HEK293 (cell line): ENCODE data around the gene EXD3.

Experiments
- EGR2 ChIP-seq: fragments of 450-650 bp; formaldehyde crosslinking; IDR thresholded peaks from 2 replicates; pipeline ENCODE4 v1.5.1; 2016; ENCODE audit warnings: low read depth, missing biosample characterization, missing genetic modification characterization
- FEZF1 ChIP-seq: fragments of 450-650 bp; formaldehyde crosslinking; IDR thresholded peaks from 2 replicates; pipeline ENCODE4 v1.5.1; 2016; ENCODE audit warnings: missing biosample characterization, missing genetic modification characterization
- GLIS1 ChIP-seq: fragments of 450-650 bp; formaldehyde crosslinking; IDR thresholded peaks from 2 replicates; pipeline ENCODE4 v1.5.1; 2016; ENCODE audit warnings: missing biosample characterization, missing genetic modification characterization
- KLF16 ChIP-seq: fragments of 450-650 bp; formaldehyde crosslinking; IDR thresholded peaks from 2 replicates; pipeline ENCODE4 v1.5.1; 2017; ENCODE audit warnings: missing biosample characterization, missing genetic modification characterization
- MEIS1 ChIP-seq: sonication (generic); formaldehyde crosslinking; IDR thresholded peaks from 2 replicates; pipeline ENCODE4 v1.8.1; 2022; ENCODE audit warnings: missing genetic modification reagents, mild to moderate bottlenecking, borderline replicate concordance
- ZBTB1 ChIP-seq: fragments of 450-650 bp; formaldehyde crosslinking; IDR thresholded peaks from 2 replicates; pipeline ENCODE4 v1.5.1; 2016; ENCODE audit warnings: missing biosample characterization, missing genetic modification characterization
- ZBTB21 ChIP-seq: fragments of 450-650 bp; formaldehyde crosslinking; IDR thresholded peaks from 2 replicates; pipeline ENCODE4 v1.5.1; 2017; ENCODE audit warnings: missing biosample characterization, missing genetic modification characterization
- ZFP3 ChIP-seq: fragments of 450-650 bp; formaldehyde crosslinking; IDR thresholded peaks from 2 replicates; pipeline ENCODE4 v1.5.1; 2016; ENCODE audit warnings: low read depth, missing biosample characterization, missing genetic modification characterization
- ZNF214 ChIP-seq: fragments of 450-650 bp; formaldehyde crosslinking; IDR thresholded peaks from 2 replicates; pipeline ENCODE4 v1.5.1; 2017; ENCODE audit warnings: missing biosample characterization, mild to moderate bottlenecking, missing genetic modification characterization, borderline replicate concordance
- ZNF248 ChIP-seq: fragments of 450-650 bp; formaldehyde crosslinking; IDR thresholded peaks from 2 replicates; pipeline ENCODE4 v1.5.1; 2017; ENCODE audit warnings: missing biosample characterization, missing genetic modification characterization
- ZNF280D ChIP-seq: fragments of 450-650 bp; formaldehyde crosslinking; IDR thresholded peaks from 2 replicates; pipeline ENCODE4 v1.5.1; 2016; ENCODE audit warnings: missing biosample characterization, missing genetic modification characterization
- ZNF324 ChIP-seq: fragments of 450-650 bp; formaldehyde crosslinking; IDR thresholded peaks from 2 replicates; pipeline ENCODE4 v1.5.1; 2016; ENCODE audit warnings: missing biosample characterization, missing genetic modification characterization
- ZNF335 ChIP-seq: fragments of 450-650 bp; formaldehyde crosslinking; conservative IDR thresholded peaks from 2 replicates; pipeline ENCODE4 v1.5.1; 2016; ENCODE audit warnings: missing biosample characterization, missing genetic modification characterization
- ZNF341 ChIP-seq: fragments of 450-650 bp; formaldehyde crosslinking; IDR thresholded peaks from 2 replicates; pipeline ENCODE4; 2016; ENCODE audit warnings: low read depth, missing biosample characterization, missing genetic modification characterization
- ZNF366 ChIP-seq: fragments of 450-650 bp; formaldehyde crosslinking; conservative IDR thresholded peaks from 2 replicates; pipeline ENCODE4 v1.5.1; 2016; ENCODE audit warnings: missing biosample characterization, missing genetic modification characterization
- ZNF488 ChIP-seq: fragments of 450-650 bp; formaldehyde crosslinking; IDR thresholded peaks from 2 replicates; pipeline ENCODE4 v1.5.1; 2016; ENCODE audit warnings: missing biosample characterization, missing genetic modification characterization
- ZNF518A ChIP-seq: fragments of 450-650 bp; formaldehyde crosslinking; conservative IDR thresholded peaks from 2 replicates; pipeline ENCODE4 v1.5.1; 2016; ENCODE audit warnings: low read depth, missing biosample characterization, missing genetic modification characterization
- ZNF544 ChIP-seq: fragments of 450-650 bp; formaldehyde crosslinking; IDR thresholded peaks from 2 replicates; pipeline ENCODE4 v1.5.0; 2017; ENCODE audit warnings: missing biosample characterization, missing genetic modification characterization
- ZNF776 ChIP-seq: fragments of 450-650 bp; formaldehyde crosslinking; IDR thresholded peaks from 2 replicates; pipeline ENCODE4 v1.5.0; 2017; ENCODE audit warnings: missing biosample characterization, missing genetic modification characterization, borderline replicate concordance
- ZSCAN23 ChIP-seq: fragments of 450-650 bp; formaldehyde crosslinking; IDR thresholded peaks from 2 replicates; pipeline ENCODE4 v1.5.1; 2016; ENCODE audit warnings: missing biosample characterization, missing genetic modification characterization
- TF ChIP-seq, protein P1 (sequence below): fragments of 450-650 bp; formaldehyde crosslinking; IDR thresholded peaks from 2 replicates; pipeline ENCODE4 v1.5.1; 2016; ENCODE audit warnings: missing biosample characterization, missing genetic modification characterization
- TF ChIP-seq, protein P2 (sequence below): fragments of 450-650 bp; formaldehyde crosslinking; IDR thresholded peaks from 2 replicates; pipeline ENCODE4 v1.5.1; 2016; ENCODE audit warnings: missing biosample characterization, missing genetic modification characterization
- TF ChIP-seq, protein P3 (sequence below): fragments of 450-650 bp; formaldehyde crosslinking; IDR thresholded peaks from 2 replicates; pipeline ENCODE4 v1.5.1; 2016; ENCODE audit warnings: missing biosample characterization, missing genetic modification characterization

The EXD3 gene

DNA sequence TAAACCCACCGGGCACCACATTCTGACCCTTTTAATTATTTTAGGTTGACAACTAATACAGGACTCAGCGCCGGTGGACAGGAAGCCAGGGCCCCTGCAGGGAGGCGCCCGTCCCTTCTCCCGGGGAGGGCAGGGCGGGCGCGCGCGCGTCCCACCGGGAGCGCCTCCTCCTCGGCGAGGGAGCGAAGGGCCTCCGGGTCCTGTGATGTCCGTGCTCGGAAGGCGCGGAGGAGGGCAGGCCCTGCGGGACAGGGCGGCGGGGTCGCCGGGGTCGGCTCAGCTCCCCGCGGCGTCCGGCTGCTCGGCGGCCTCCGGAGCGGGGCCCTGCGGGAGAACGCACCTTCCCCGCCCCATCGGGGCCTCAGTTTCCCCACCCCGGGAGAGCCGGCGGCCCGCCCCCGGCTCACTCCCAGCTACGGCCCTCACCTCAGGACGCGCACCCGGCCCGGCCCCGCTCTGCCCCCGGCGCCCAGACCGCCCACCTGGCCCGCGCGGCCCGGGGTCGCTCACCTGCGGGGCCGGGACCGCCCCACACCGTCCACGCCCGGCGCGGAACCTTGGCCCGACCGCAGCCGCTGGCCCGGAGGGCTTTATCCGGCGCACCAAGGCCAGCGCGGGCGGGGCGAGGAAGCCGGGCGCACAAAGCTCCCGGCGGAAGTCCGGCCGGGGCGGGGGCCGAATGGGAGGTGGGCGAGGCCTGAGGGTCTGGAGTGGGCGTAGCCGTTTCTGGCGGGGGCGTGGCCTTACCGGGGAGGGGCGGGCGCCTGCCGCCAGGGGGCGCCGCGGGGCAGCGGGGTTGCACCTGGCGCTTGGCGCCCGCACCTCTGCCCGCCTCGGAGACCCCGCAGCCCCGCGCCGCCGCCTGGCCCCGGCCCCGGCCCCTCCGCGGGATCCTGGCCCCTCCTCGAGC lies at the start of gene EXD3, which contains the start of gene NOXA1 (continued):
- TF ChIP-seq, protein P1, sequence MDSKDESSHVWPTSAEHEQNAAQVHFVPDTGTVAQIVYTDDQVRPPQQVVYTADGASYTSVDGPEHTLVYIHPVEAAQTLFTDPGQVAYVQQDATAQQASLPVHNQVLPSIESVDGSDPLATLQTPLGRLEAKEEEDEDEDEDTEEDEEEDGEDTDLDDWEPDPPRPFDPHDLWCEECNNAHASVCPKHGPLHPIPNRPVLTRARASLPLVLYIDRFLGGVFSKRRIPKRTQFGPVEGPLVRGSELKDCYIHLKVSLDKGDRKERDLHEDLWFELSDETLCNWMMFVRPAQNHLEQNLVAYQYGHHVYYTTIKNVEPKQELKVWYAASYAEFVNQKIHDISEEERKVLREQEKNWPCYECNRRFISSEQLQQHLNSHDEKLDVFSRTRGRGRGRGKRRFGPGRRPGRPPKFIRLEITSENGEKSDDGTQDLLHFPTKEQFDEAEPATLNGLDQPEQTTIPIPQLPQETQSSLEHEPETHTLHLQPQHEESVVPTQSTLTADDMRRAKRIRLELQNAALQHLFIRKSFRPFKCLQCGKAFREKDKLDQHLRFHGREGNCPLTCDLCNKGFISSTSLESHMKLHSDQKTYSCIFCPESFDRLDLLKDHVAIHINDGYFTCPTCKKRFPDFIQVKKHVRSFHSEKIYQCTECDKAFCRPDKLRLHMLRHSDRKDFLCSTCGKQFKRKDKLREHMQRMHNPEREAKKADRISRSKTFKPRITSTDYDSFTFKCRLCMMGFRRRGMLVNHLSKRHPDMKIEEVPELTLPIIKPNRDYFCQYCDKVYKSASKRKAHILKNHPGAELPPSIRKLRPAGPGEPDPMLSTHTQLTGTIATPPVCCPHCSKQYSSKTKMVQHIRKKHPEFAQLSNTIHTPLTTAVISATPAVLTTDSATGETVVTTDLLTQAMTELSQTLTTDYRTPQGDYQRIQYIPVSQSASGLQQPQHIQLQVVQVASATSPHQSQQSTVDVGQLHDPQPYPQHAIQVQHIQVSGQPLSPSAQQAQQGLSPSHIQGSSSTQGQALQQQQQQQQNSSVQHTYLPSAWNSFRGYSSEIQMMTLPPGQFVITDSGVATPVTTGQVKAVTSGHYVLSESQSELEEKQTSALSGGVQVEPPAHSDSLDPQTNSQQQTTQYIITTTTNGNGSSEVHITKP: peak; percentile 41; the same call in 1 of the 2 replicates
- no peak for TF ChIP-seq ZNF341
- TF ChIP-seq, protein P2, sequence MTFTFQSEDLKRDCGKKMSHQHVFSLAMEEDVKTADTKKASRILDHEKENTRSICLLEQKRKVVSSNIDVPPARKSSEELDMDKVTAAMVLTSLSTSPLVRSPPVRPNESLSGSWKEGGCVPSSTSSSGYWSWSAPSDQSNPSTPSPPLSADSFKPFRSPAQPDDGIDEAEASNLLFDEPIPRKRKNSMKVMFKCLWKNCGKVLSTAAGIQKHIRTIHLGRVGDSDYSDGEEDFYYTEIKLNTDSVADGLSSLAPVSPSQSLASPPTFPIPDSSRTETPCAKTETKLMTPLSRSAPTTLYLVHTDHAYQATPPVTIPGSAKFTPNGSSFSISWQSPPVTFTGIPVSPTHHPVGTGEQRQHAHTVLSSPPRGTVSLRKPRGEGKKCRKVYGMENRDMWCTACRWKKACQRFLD: no peak
- TF ChIP-seq, protein P3, sequence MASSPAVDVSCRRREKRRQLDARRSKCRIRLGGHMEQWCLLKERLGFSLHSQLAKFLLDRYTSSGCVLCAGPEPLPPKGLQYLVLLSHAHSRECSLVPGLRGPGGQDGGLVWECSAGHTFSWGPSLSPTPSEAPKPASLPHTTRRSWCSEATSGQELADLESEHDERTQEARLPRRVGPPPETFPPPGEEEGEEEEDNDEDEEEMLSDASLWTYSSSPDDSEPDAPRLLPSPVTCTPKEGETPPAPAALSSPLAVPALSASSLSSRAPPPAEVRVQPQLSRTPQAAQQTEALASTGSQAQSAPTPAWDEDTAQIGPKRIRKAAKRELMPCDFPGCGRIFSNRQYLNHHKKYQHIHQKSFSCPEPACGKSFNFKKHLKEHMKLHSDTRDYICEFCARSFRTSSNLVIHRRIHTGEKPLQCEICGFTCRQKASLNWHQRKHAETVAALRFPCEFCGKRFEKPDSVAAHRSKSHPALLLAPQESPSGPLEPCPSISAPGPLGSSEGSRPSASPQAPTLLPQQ (tag by site-specific recombination): peak; percentile 77
- no peak for TF ChIP-seq ZNF248 (tag by site-specific recombination)
- TF ChIP-seq ZNF324: peak; percentile 75
- no peak for TF ChIP-seq ZBTB21 (tag by site-specific recombination)
- TF ChIP-seq ZNF366 (tag by site-specific recombination): no peak
- peak; percentile 38; the same call in 1 of the 2 replicates for TF ChIP-seq GLIS1 (tag by site-specific recombination)
- no peak for TF ChIP-seq ZNF280D (tag by site-specific recombination)
- no peak for TF ChIP-seq ZNF544 (tag by site-specific recombination)
- TF ChIP-seq FEZF1 (tag by site-specific recombination): 0 out of 2 replicates have a peak, but pooled peaks have one; percentile 8
- 0 out of 2 replicates have a peak, but pooled peaks have one; percentile 32 for TF ChIP-seq ZBTB1 (tag by site-specific recombination)
- no peak for TF ChIP-seq ZNF214
- peak; percentile 79 for TF ChIP-seq ZNF335 (tag by site-specific recombination)
- no peak for TF ChIP-seq ZFP3 (tag by site-specific recombination)
- TF ChIP-seq EGR2 (tag by site-specific recombination): peak; percentile 84
- peak; percentile 95 for TF ChIP-seq KLF16 (tag by site-specific recombination)
- no peak for TF ChIP-seq ZNF488
- TF ChIP-seq ZSCAN23 (tag by site-specific recombination): no peak
- TF ChIP-seq ZNF776: no peak
- TF ChIP-seq ZNF518A (tag by site-specific recombination): no peak; the same call in 1 of the 2 replicates
- no peak for TF ChIP-seq MEIS1 (CRISPR knock-in tag)
